ENCODE results near the gene TMEM62.

GRCh38 chr15:43219929-43220928 lies 86.8 kb downstream of the TMEM62 start:
- TF ChIP-seq POLR2A (IDR thresholded peaks at IDR 0.05) (no peak), CTCF (IDR thresholded peaks at IDR 0.05) (no peak), POLR2AphosphoS5 (IDR thresholded peaks at IDR 0.05) (no peak), EP300 (IDR thresholded peaks at IDR 0.05) (no peak)
